GM21447 (cell line): ENCODE measurements around the gene LRRC74A.
A peak's percentile ranks its signal among the peaks of the same experiment; 100 is the strongest.

Experiments
- ATAC-seq: cut with Tn5 transposase; IDR thresholded peaks from one replicate; pipeline ENCODE4 v1.9.1; 2021; ENCODE audit not compliant: unreplicated experiment

Gene LRRC74A

GRCh38 chr14:76808990-76809389 is 17.2 kb upstream of the LRRC74A start:
- ATAC-seq: no peak

- no peak for ATAC-seq
These were observed 15.7 kb upstream of the LRRC74A start for GRCh38 chr14:76810525-76810924.

- ATAC-seq: peak; percentile 31
These were observed 15.2 kb upstream of the LRRC74A start for GRCh38 chr14:76810953-76811400.

- no peak for ATAC-seq
These were observed 14.6 kb upstream of the LRRC74A start for GRCh38 chr14:76811561-76811960.

GRCh38 chr14:76812093-76812421 is 14.2 kb upstream of the LRRC74A start:
- peak; percentile 24 for ATAC-seq

GRCh38 chr14:76812422-76813383 is 13.5 kb upstream of the LRRC74A start, which contains the start of gene ANGEL1:
TSS of gene ANGEL1 (minus strand) at chr14:76812882. CDS start at chr14:76812827, 55 bp downstream.
- peak; percentile 79 for ATAC-seq

- ATAC-seq: no peak
These were observed 11.2 kb upstream of the LRRC74A start for GRCh38 chr14:76814726-76815645.

GRCh38 chr14:76820700-76821099 is 5.5 kb upstream of the LRRC74A start:
- ATAC-seq: no peak

- ATAC-seq: no peak
These were observed 1.6 kb downstream of the LRRC74A start for GRCh38 chr14:76827696-76828296.

GRCh38 chr14:76828339-76829012 is 2.3 kb downstream of the LRRC74A start:
- no peak for ATAC-seq

- ATAC-seq: no peak
These were observed 2.8 kb downstream of the LRRC74A start for GRCh38 chr14:76829013-76829365.

- ATAC-seq: no peak
These were observed 3.6 kb downstream of the LRRC74A start for GRCh38 chr14:76829650-76830421.

GRCh38 chr14:76830556-76830955 is 4.3 kb downstream of the LRRC74A start:
- ATAC-seq: no peak

- no peak for ATAC-seq
These were observed 6.3 kb downstream of the LRRC74A start for GRCh38 chr14:76832503-76832988.

GRCh38 chr14:76833011-76833410 is 6.8 kb downstream of the LRRC74A start:
- ATAC-seq: no peak

GRCh38 chr14:76834241-76834661 is 8.0 kb downstream of the LRRC74A start:
- ATAC-seq: no peak

GRCh38 chr14:76836029-76836630 is 9.9 kb downstream of the LRRC74A start:
- ATAC-seq: no peak

- ATAC-seq: no peak
These were observed 11.3 kb downstream of the LRRC74A start for GRCh38 chr14:76837524-76837923.

GRCh38 chr14:76842414-76842813 is 16.2 kb downstream of the LRRC74A start:
- ATAC-seq: no peak
